ENCODE data around the gene TPRN. TPM values are rescaled to one million over a fixed set of nuclear protein-coding genes. Genes with fewer than 3 reads are reported as not detected.

The TPRN gene
- total and polyA plus RNA-seq, 5 donors: 4.8 to 13.9 (median 7.9) TPM

DNA sequence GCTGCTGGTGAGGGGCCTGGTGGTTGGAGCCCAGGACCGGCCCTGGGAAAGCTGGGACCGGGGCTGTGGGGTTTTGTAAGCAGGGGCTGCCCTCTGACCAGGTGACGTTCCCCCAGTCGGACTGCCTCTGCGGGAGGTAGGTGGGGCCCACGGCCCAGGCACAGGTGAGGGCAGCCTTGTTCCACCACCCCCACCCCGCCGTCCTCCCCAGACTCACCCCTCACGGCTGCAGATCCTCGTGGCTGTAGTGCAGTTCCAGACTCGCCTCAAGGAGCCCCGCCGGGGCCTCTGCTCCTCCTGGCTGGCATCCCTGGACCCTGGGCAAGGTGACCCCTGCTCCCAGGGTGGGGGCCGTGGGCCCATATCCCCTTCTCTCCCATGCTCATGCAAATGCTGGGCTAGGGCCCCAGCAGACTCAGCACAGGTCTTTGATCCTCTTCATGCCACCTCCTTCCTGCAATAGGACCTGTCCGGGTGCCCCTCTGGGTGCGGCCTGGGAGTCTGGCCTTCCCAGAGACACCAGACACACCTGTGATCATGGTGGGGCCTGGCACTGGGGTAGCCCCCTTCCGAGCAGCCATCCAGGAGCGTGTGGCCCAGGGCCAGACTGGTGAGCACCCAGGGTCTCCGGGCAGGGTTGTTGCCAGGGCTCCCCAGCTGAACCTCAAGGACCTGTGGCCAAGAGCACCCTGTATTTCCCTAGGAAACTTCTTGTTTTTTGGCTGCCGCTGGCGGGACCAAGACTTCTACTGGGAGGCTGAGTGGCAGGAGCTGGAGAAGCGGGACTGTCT lies 14.8 kb upstream of the TPRN start:
- Histone ChIP-seq H3K4me3 (ENCODE audit: low read length) (no peak overlapping the region), H3K27ac (ENCODE audit: low read length) (no peak overlapping the region), H3K27me3 (ENCODE audit: control insufficient read depth, insufficient read depth) (no peaks in the 10 kb centered on the region), H3K9me3 (ENCODE audit: control insufficient read depth, low read length) (no peaks in the 10 kb centered on the region), H3K4me1 (ENCODE audit: control insufficient read depth, insufficient read depth, low read length) (no peaks in the 10 kb centered on the region)
- DNase-seq: peak in 1 of 3 donors; percentile 57
- no peak for ATAC-seq
- intact Hi-C loops (cut with DNase I): no loop called here
- WGBS: 94% methylated on average over 22 of the region's 22 CpGs

DNA sequence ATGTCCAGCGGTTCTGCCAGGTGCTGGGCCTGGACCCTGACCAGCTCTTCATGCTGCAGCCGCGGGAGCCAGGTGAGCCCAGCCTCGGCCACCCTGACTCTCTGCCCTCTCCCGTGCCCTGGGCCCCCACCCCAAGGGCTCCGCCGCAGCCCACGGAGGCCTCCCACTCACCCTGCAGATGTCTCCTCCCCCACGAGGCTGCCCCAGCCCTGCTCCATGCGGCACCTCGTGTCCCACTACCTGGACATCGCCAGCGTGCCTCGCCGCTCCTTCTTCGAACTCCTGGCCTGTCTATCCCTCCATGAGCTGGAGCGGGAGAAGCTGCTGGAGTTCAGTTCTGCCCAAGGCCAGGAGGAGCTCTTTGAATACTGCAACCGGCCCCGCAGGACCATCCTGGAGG lies 14.1 kb upstream of the TPRN start:
- WGBS: 93% methylated on average over 19 of the region's 19 CpGs
- Histone ChIP-seq H3K9me3 (ENCODE audit: control insufficient read depth, low read length) (no peaks in the 10 kb centered on the region), H3K27ac (ENCODE audit: low read length) (no peak overlapping the region), H3K4me3 (ENCODE audit: low read length) (no peak overlapping the region), H3K4me1 (ENCODE audit: control insufficient read depth, insufficient read depth, low read length) (no peaks in the 10 kb centered on the region), H3K27me3 (ENCODE audit: control insufficient read depth, insufficient read depth) (no peaks in the 10 kb centered on the region)
- no peak for DNase-seq
- intact Hi-C loops (cut with DNase I): no loop called here
- ATAC-seq: no peak

GRCh38 chr9:137213160-137214060 lies 12.9 kb upstream of the TPRN start:
- DNase-seq: no peak
- Histone ChIP-seq H3K9me3 (ENCODE audit: control insufficient read depth, low read length) (no peaks in the 10 kb centered on the region), H3K27ac (ENCODE audit: low read length) (no peak overlapping the region), H3K27me3 (ENCODE audit: control insufficient read depth, insufficient read depth) (no peaks in the 10 kb centered on the region), H3K4me1 (ENCODE audit: control insufficient read depth, insufficient read depth, low read length) (no peaks in the 10 kb centered on the region), H3K4me3 (ENCODE audit: low read length) (no peak overlapping the region)
- no peak for ATAC-seq
- intact Hi-C loops (cut with DNase I): no loop called here
- WGBS: 88% methylated on average over 49 of the region's 49 CpGs

DNA sequence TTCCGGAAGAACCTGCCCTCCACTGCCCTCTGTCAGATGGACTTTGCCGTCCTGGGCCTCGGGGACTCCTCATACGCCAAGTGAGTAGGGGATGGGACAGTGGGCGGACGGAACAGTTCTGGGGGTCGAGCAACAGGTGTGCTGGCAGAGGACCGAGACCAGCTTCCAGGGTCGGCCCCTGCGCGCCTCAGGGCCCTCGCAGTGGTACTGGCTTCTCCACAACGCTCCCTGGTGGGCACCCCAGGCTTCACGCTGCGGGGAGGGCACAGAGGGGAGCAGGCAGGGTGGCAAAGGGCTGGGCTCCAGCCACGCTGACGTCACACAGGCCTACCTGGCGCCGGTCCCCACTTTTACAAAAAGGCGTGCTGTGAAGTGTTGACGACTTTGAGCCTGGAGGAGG lies 12.0 kb upstream of the TPRN start:
- Histone ChIP-seq H3K27ac (ENCODE audit: low read length) (no peak overlapping the region), H3K9me3 (ENCODE audit: control insufficient read depth, low read length) (no peaks in the 10 kb centered on the region), H3K4me3 (ENCODE audit: low read length) (no peak overlapping the region), H3K27me3 (ENCODE audit: control insufficient read depth, insufficient read depth) (no peaks in the 10 kb centered on the region), H3K4me1 (ENCODE audit: control insufficient read depth, insufficient read depth, low read length) (no peaks in the 10 kb centered on the region)
- ATAC-seq: no peak
- intact Hi-C loops (cut with DNase I): no loop called here
- 83% methylated on average over 21 of the region's 21 CpGs for WGBS
- peak in 1 of 3 donors; percentile 47 for DNase-seq

DNA sequence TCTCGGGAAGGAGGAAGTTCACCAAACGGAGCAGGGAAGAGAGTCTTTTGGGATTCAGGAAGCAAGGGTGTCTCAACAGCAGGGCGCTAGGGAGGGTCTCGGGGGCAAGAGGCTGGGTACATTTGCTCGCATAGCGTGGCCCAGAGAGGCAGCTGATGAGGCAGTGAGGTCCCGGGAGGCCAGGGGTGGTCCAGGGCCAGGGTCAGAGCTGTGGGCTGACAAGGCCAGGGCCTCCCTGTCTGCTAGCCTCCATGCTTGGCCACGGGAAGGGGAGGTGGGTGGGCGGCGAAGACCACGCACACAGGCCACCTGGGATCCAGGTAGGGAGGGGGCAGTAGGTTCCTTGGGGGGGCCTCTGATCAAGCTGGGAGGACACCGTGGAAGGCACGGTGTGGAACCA lies 11.0 kb upstream of the TPRN start:
- no peaks in the 10 kb centered on the region for H3K9me3 ChIP-seq (ENCODE audit: control insufficient read depth, low read length)
- 86% methylated on average over 13 of the region's 13 CpGs for WGBS
- H3K27me3 ChIP-seq (ENCODE audit: control insufficient read depth, insufficient read depth): no peaks in the 10 kb centered on the region
- H3K4me1 ChIP-seq (ENCODE audit: control insufficient read depth, insufficient read depth, low read length): peaks cover 4% of the 10 kb centered on the region
- intact Hi-C loops (cut with DNase I): no loop called here
- ATAC-seq (no peak), DNase-seq (no peak)
- H3K27ac ChIP-seq (ENCODE audit: low read length): no peak overlapping the region
- H3K4me3 ChIP-seq (ENCODE audit: low read length): no peak overlapping the region

DNA sequence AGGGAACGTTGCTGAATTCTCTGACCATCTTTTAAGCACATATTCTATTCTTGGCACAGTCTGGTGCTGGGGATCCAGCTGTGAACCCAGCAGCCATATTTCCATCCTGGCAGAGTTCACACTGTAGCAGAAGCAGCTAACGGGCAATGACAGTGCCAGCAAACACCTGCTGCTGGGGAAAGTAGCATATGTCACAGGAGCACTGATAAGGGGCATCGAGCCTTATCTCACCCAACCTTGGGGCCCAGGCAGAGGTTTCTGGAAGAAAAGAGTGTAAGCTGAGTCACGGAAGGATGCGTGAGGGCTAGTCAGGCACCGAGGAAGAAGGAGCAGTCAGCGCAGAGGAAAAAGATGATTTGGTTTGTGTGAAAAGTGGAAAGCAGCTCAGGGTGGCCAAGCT lies 6.1 kb upstream of the TPRN start:
- Histone ChIP-seq H3K27me3 (ENCODE audit: control insufficient read depth, insufficient read depth) (no peaks in the 10 kb centered on the region), H3K4me1 (ENCODE audit: control insufficient read depth, insufficient read depth, low read length) (peaks cover 14% of the 10 kb centered on the region), H3K4me3 (ENCODE audit: low read length) (peak overlapping the region; percentile 89), H3K9me3 (ENCODE audit: control insufficient read depth, low read length) (no peaks in the 10 kb centered on the region), H3K27ac (ENCODE audit: low read length) (no peak overlapping the region)
- DNase-seq: no peak
- no peak for ATAC-seq
- WGBS: 67% methylated on average over 7 of the region's 7 CpGs
- intact Hi-C loops (cut with DNase I): no loop called here

GRCh38 chr9:137205126-137206069 lies 4.9 kb upstream of the TPRN start, which contains the start of the genes NDOR1 and TMEM203:
Gene NDOR1 (plus strand): TSS chr9:137205700. CDS start chr9:137205778, 78 bp downstream.
Gene TMEM203 (minus strand): TSS chr9:137205648. CDS start chr9:137205414, 234 bp downstream.
- intact Hi-C loops (cut with DNase I): no loop called here
- Histone ChIP-seq H3K4me1 (ENCODE audit: control insufficient read depth, insufficient read depth, low read length) (peaks cover 14% of the 10 kb centered on the region), H3K4me3 (ENCODE audit: low read length) (peak within 1 kb of the TSS; percentile 89), H3K27ac (ENCODE audit: low read length) (peak within 1 kb of the TSS; percentile 35), H3K27me3 (ENCODE audit: control insufficient read depth, insufficient read depth) (no peaks in the 10 kb centered on the region), H3K9me3 (ENCODE audit: control insufficient read depth, low read length) (no peaks in the 10 kb centered on the region)
- DNase-seq (peak; percentile 92 to 97 (median 96)), ATAC-seq (peak; percentile 74)
- under 1% methylated on average over 98 of the region's 98 CpGs for WGBS

- H3K9me3 ChIP-seq (ENCODE audit: control insufficient read depth, low read length): no peaks in the 10 kb centered on the region
- H3K27ac ChIP-seq (ENCODE audit: low read length): no peak overlapping the region
- no peaks in the 10 kb centered on the region for H3K27me3 ChIP-seq (ENCODE audit: control insufficient read depth, insufficient read depth)
- no peak for DNase-seq
- 15% methylated on average over 21 of the region's 21 CpGs for WGBS
- H3K4me1 ChIP-seq (ENCODE audit: control insufficient read depth, insufficient read depth, low read length): peaks cover 14% of the 10 kb centered on the region
- intact Hi-C loops (cut with DNase I): no loop called here
- no peak for ATAC-seq
- peak overlapping the region; percentile 89 for H3K4me3 ChIP-seq (ENCODE audit: low read length)
Measured at GRCh38 chr9:137204731-137205125, 4.2 kb upstream of the TPRN start.

DNA sequence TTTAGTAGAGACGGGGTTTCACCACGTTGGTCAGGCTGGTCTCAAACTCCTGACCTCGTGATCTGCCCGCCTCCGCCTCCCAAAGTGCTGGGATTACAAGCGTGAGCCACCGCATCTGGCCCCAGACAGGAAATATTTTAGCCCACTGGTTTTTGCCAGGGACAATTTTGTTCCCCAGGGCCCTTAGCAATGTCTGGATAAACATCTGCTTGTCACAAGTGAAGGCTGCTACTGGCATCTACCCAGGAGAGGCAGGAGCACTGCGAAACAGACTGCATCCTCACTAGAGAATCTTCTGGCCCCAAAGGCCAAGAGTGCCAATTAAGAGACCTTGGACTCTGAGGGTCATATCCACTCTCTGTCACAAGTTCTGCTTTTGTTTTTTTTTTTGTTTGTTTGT lies 2.4 kb upstream of the TPRN start:
- Histone ChIP-seq H3K9me3 (ENCODE audit: control insufficient read depth, low read length) (no peaks in the 10 kb centered on the region), H3K27ac (ENCODE audit: low read length) (no peak overlapping the region), H3K4me3 (ENCODE audit: low read length) (no peak overlapping the region), H3K4me1 (ENCODE audit: control insufficient read depth, insufficient read depth, low read length) (peaks cover 14% of the 10 kb centered on the region), H3K27me3 (ENCODE audit: control insufficient read depth, insufficient read depth) (no peaks in the 10 kb centered on the region)
- intact Hi-C loops (cut with DNase I): no loop called here
- DNase-seq (no peak), ATAC-seq (no peak)
- 71% methylated on average over 8 of the region's 8 CpGs for WGBS

- peak overlapping the region; percentile 85 for H3K27ac ChIP-seq (ENCODE audit: low read length)
- H3K27me3 ChIP-seq (ENCODE audit: control insufficient read depth, insufficient read depth): no peaks in the 10 kb centered on the region
- peak overlapping the region; percentile 49 for H3K4me3 ChIP-seq (ENCODE audit: low read length)
- no peaks in the 10 kb centered on the region for H3K9me3 ChIP-seq (ENCODE audit: control insufficient read depth, low read length)
- 14% methylated on average over 23 of the region's 23 CpGs for WGBS
- DNase-seq (no peak), ATAC-seq (no peak)
- H3K4me1 ChIP-seq (ENCODE audit: control insufficient read depth, insufficient read depth, low read length): peaks cover 10% of the 10 kb centered on the region
- intact Hi-C loops (cut with DNase I): no loop called here
Measured at GRCh38 chr9:137201205-137201868, 796 bp upstream of the TPRN start.
